T-helper 17 cell (primary cell): Measurements from ENCODE around the gene RFXAP. TPM values are rescaled to one million over a fixed set of nuclear protein-coding genes. Genes with fewer than 3 reads are reported as not detected.

Experiments
- ATAC-seq: fragments of 150-1000 bp; cut with Tn5 transposase; 2 replicates; pipeline ENCODE4 v1.10.0; 2021; ENCODE audit warnings: mild to moderate bottlenecking, moderate library complexity
- DNase-seq, 3 donors: peaks; one replicate each; pipeline versions ENCODE4 v3.0.0 to v3.0.0-alpha.2; 2020 to 2021
- H3K9me3 ChIP-seq: one replicate; pipeline ENCODE4 v1.7.0; 2013; ENCODE audit warnings: low read length, mild to moderate bottlenecking; ENCODE audit not compliant: control insufficient read depth, poor library complexity, severe bottlenecking
- H3K27ac Mint-ChIP-seq: one replicate; pipeline ENCODE4 v1.8.0; 2022; ENCODE audit warnings: mild to moderate bottlenecking, moderate library complexity, mixed read lengths
- H3K27me3 Mint-ChIP-seq: one replicate; pipeline ENCODE4 v1.8.0; 2022; ENCODE audit warnings: mixed read lengths
- H3K36me3 Mint-ChIP-seq: one replicate; pipeline ENCODE4 v1.8.0; 2022; ENCODE audit warnings: low read depth, mixed read lengths
- H3K4me1 Mint-ChIP-seq: one replicate; pipeline ENCODE4 v1.8.0; 2022; ENCODE audit warnings: mild to moderate bottlenecking, mixed read lengths
- H3K4me3 Mint-ChIP-seq: one replicate; pipeline ENCODE4 v1.8.0; 2022; ENCODE audit warnings: mild to moderate bottlenecking, moderate library complexity, mixed read lengths
- total RNA-seq, 4 donors: library from RNA in 2 of 4; stranded (reverse) in 2 of 4; gene quantifications; one replicate each; pipeline ENCODE4 v1.2.3 and lab custom pipeline; 2022 to 2026

The RFXAP gene
- total RNA-seq, 2 donors from 2014 or later, result 4.2 to 6.1 TPM

DNA sequence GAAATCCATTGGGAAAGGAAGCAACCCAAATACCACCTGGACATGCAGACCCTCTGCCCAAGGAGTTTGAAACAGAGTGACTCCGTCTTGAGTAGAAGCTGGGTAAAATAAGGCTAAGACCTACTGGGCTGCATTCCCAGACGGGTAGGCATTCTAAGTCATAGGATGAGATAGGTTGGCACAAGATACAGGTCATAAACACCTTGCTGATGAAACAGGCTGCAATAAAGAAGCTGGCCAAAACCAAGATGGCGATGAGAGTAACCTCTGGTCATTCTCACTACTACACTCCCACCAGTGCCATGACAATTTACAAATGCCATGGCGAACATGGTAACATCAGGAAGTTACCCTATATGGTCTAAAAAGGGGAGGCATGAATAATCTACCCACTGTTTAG lies 40.2 kb downstream of the RFXAP start:
- no peak overlapping the region for H3K27ac Mint-ChIP-seq
- no peaks in the 10 kb centered on the region for H3K36me3 Mint-ChIP-seq
- H3K4me3 Mint-ChIP-seq, result no peak overlapping the region
- peaks cover 6% of the 10 kb centered on the region for H3K4me1 Mint-ChIP-seq
- no peaks in the 10 kb centered on the region for H3K9me3 ChIP-seq
- ATAC-seq, result no peak
- no peak for DNase-seq
- peaks cover 45% of the 10 kb centered on the region for H3K27me3 Mint-ChIP-seq

GRCh38 chr13:36862002-36862685 lies 43.1 kb downstream of the RFXAP start:
- Mint-ChIP-seq H3K4me3 (no peak overlapping the region), H3K4me1 (peaks cover 6% of the 10 kb centered on the region), H3K36me3 (no peaks in the 10 kb centered on the region), H3K27ac (no peak overlapping the region), H3K27me3 (peaks cover 69% of the 10 kb centered on the region)
- DNase-seq (no peak), ATAC-seq (no peak)
- H3K9me3 ChIP-seq, result no peaks in the 10 kb centered on the region

GRCh38 chr13:36862722-36863121 lies 43.7 kb downstream of the RFXAP start:
- no peak for ATAC-seq
- H3K36me3 Mint-ChIP-seq, result no peaks in the 10 kb centered on the region
- H3K4me1 Mint-ChIP-seq, result peaks cover 6% of the 10 kb centered on the region
- no peak overlapping the region for H3K27ac Mint-ChIP-seq
- no peak overlapping the region for H3K4me3 Mint-ChIP-seq
- peaks cover 70% of the 10 kb centered on the region for H3K27me3 Mint-ChIP-seq
- DNase-seq, result no peak
- no peaks in the 10 kb centered on the region for H3K9me3 ChIP-seq

DNA sequence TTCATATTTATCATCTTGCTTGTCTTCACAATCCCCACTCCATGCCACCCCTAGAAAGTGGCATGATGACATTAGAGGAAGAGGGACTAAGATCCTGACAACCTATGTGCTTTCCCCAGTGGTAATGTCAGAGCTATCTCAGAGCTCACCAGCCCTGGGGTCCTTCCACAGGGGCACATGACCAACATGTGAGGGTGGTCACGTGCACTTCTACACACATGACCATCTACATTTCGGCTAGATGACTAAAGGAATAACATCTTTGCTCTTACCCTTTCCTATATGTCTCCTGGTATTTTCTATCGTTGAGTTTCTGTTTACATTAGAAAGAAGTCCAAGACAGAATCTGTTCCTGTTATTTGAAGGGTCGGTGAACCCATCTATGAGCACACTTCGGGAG lies 46.2 kb downstream of the RFXAP start:
- Mint-ChIP-seq H3K36me3 (no peaks in the 10 kb centered on the region), H3K27me3 (peaks cover 70% of the 10 kb centered on the region), H3K27ac (no peak overlapping the region), H3K4me1 (peaks cover 6% of the 10 kb centered on the region), H3K4me3 (no peak overlapping the region)
- H3K9me3 ChIP-seq, result no peaks in the 10 kb centered on the region
- ATAC-seq (no peak), DNase-seq (no peak)

- Mint-ChIP-seq H3K27me3 (peaks cover 72% of the 10 kb centered on the region), H3K4me3 (no peak overlapping the region), H3K4me1 (peaks cover 6% of the 10 kb centered on the region), H3K27ac (no peak overlapping the region), H3K36me3 (no peaks in the 10 kb centered on the region)
- ATAC-seq (no peak), DNase-seq (no peak)
- no peaks in the 10 kb centered on the region for H3K9me3 ChIP-seq
These were observed 47.2 kb downstream of the RFXAP start for GRCh38 chr13:36866232-36866631.

DNA sequence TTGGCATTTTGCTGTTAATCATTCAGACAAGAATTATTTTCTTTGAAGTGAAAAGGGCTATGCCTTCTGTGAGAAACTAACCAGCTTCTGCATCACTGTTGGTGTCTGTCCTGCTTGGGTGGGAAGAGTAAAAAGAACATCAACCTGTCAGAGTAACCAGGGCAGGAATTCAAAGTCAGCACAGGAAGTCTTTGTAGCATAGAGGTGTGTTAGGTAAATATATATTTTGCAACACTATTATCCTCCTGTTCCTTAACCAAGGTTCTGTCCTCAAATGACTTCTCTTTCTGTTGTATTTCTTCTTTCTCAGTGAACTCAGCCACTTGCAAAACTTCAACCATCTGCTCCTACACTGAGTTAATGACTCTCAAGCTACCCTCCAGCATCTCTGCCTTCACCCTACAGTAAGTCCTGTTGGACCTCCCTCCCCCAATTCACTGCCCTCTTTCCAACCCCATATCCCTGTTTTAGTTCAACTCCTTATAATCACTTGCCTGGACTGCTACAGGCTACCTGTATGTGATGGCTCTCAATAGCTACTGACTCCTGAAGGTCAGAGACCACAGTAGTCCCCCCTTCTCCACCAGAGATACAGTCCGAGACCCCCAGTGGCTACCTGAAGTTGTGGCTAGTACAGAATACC lies 51.1 kb downstream of the RFXAP start:
- no peak overlapping the region for H3K4me3 Mint-ChIP-seq
- no peaks in the 10 kb centered on the region for H3K9me3 ChIP-seq
- DNase-seq (no peak), ATAC-seq (no peak)
- no peaks in the 10 kb centered on the region for H3K4me1 Mint-ChIP-seq
- H3K27ac Mint-ChIP-seq, result no peak overlapping the region
- peaks cover 57% of the 10 kb centered on the region for H3K27me3 Mint-ChIP-seq
- peaks cover 2% of the 10 kb centered on the region for H3K36me3 Mint-ChIP-seq

DNA sequence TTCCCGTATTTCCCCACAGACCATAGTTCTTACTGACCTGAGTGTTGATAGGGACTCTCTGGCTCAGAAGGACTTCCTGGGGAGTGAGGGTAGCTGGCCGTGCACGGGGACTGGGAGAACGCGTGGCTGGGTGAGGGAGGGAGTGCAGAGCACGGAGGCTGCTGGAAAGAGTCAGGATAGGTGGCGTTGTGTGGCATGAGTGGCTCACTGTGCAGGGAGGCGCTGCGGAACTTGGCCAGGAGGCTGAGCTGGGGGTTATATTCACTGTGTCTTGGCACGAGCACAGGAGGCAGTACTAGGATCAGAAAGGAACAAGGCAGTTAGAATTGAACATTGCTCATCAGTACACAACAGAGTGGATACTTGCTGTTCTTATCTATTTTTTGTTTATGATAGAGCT lies 53.6 kb downstream of the RFXAP start:
- no peak for ATAC-seq

DNA sequence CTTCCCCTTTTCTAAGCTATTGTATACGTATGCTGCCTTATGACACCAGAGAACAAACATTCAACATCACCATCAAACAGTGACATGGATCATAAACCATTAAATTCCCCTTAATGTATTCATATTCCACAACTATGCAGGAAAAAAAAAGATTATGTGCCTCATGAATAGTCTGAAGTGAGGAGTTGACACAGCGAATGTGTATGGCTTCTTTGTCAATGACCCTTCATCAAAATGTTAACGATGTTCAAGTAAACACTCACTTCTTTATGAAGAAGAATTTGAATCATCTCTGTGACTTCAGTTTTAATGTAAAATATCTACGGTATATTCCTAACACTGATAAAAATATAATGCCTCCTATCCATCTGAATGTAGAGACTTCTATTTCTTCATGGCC lies 56.4 kb downstream of the RFXAP start:
- peaks cover 45% of the 10 kb centered on the region for H3K27me3 Mint-ChIP-seq
- H3K9me3 ChIP-seq, result no peaks in the 10 kb centered on the region
- ATAC-seq (no peak), DNase-seq (no peak)
- H3K4me3 Mint-ChIP-seq, result no peak overlapping the region
- no peak overlapping the region for H3K27ac Mint-ChIP-seq
- peaks cover 2% of the 10 kb centered on the region for H3K36me3 Mint-ChIP-seq
- H3K4me1 Mint-ChIP-seq, result no peaks in the 10 kb centered on the region

More for the DNA sequence above, 53.6 kb downstream of the RFXAP start:
- H3K4me1 Mint-ChIP-seq, result no peaks in the 10 kb centered on the region
- H3K36me3 Mint-ChIP-seq, result peaks cover 2% of the 10 kb centered on the region
- H3K4me3 Mint-ChIP-seq, result no peak overlapping the region
- H3K9me3 ChIP-seq, result no peaks in the 10 kb centered on the region
- no peak for DNase-seq
- peaks cover 45% of the 10 kb centered on the region for H3K27me3 Mint-ChIP-seq
- H3K27ac Mint-ChIP-seq, result no peak overlapping the region

DNA sequence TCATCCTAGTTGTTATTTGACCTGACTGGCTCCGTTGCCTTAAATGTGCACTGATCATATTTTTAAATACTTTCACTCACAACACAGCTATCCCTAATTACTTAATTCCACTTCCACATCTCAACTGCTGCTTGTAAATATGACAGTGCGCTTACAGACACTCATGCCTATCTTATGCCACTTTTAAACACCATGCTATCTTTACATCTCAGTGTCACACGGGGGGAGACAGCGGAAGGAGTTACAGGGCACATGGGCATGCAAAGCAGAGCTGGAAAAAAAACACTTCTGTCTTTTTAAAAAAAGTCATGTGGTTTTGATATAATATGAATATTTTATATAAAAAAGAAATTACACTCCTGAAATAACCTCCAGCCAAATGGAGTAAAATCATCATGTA lies 56.9 kb downstream of the RFXAP start:
- H3K27me3 Mint-ChIP-seq, result peaks cover 44% of the 10 kb centered on the region
- H3K4me3 Mint-ChIP-seq, result no peak overlapping the region
- no peak for DNase-seq
- no peaks in the 10 kb centered on the region for H3K9me3 ChIP-seq
- peaks cover 2% of the 10 kb centered on the region for H3K36me3 Mint-ChIP-seq
- no peak overlapping the region for H3K27ac Mint-ChIP-seq
- ATAC-seq, result no peak
- no peaks in the 10 kb centered on the region for H3K4me1 Mint-ChIP-seq

Other genes starting within 250 kb of the RFXAP start
- gene SERTM1, start 145.2 kb upstream of the RFXAP start, total RNA-seq, result not detected
- gene SMAD9, start 101.0 kb downstream of the RFXAP start, total RNA-seq, result not detected
- gene ALG5, start 180.1 kb downstream of the RFXAP start, total RNA-seq, result 10 to 100 TPM; 16.9 to 18.1 TPM
- gene EXOSC8, start 181.6 kb downstream of the RFXAP start, total RNA-seq, result 10 to 100 TPM; 30.7 to 48.1 TPM
- gene SUPT20H, start 240.5 kb downstream of the RFXAP start, total RNA-seq, result 10 to 100 TPM; 56.4 to 64.3 TPM